HG03378 (cell line): Measurements from ENCODE around the gene ADAT2.

Experiments
- ATAC-seq: cut with Tn5 transposase; IDR thresholded peaks from one replicate; pipeline ENCODE4 v1.9.1; 2021; ENCODE audit warnings: mild to moderate bottlenecking, moderate library complexity; ENCODE audit not compliant: unreplicated experiment

Gene ADAT2

GRCh38 chr6:143441680-143442545 is 8.6 kb downstream of the ADAT2 start:
- ATAC-seq: no peak

- no peak for ATAC-seq
Measured at GRCh38 chr6:143441010-143441409, 9.5 kb downstream of the ADAT2 start.

GRCh38 chr6:143432588-143432987 is 17.9 kb downstream of the ADAT2 start:
- ATAC-seq: no peak

- ATAC-seq: no peak
Measured at GRCh38 chr6:143431226-143431625, 19.3 kb downstream of the ADAT2 start.

GRCh38 chr6:143429970-143430369 is 20.5 kb downstream of the ADAT2 start:
- no peak for ATAC-seq

- peak; percentile 98 for ATAC-seq
Measured at GRCh38 chr6:143427109-143427817, 23.2 kb downstream of the ADAT2 start.

GRCh38 chr6:143426026-143426425 is 24.5 kb downstream of the ADAT2 start:
- no peak for ATAC-seq

DNA sequence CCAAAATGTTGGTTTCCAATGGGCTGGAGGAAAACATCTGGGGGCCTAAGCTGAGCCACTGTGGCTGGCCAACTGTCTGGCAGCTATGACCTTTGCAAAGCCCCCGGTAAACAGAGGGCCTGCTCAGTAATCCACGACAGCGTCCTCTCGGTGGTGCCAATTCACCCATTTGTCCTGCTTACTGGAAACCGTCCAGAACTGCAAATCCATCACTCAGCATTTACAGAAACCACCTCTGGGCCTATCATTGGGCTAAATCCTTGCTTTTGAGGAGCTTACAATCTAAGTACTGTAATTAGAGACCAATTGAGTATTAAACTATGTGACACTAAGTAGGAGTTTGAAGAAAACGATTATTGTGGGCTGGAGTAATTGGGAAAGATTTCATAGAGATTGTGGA is 31.0 kb downstream of the ADAT2 start:
- ATAC-seq: no peak

DNA sequence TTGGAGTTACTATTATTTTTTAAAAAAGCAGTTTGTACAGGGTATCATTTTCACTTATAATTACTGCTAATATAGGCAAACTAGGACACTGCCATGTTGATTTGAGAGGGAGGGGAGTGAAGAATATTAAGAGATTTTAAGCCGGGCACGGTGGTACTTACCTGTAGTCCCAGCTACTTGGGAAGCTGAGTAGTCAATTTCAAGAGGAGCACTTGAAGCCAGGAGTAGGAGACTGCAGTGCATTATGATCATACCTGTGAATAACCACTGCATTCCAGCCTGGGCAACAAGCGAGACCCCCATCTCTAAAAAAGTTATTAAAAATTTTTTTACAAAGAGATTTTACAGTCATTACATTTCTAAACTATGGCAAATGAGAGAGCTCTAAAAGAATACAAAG is 35.7 kb downstream of the ADAT2 start:
- no peak for ATAC-seq

DNA sequence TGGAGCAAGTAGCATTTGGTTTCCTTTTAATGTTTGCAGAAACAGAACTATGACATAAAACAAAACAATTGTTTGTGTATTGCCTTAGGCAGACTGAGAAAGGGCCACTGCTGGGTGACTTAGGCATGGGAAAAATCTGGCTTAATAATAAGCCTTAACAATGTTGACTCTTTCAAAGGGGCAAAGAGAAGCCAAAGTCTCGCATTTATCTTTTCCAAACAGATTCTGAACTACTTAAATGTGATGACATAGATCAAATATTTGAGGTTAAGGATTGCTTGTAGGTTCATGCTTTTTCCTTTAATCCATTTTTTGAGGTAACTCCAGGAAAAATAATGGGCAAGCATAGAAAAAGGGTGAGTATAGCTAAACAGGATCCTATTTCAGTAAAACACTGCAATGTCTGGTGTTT is 39.6 kb downstream of the ADAT2 start:
- no peak for ATAC-seq

DNA sequence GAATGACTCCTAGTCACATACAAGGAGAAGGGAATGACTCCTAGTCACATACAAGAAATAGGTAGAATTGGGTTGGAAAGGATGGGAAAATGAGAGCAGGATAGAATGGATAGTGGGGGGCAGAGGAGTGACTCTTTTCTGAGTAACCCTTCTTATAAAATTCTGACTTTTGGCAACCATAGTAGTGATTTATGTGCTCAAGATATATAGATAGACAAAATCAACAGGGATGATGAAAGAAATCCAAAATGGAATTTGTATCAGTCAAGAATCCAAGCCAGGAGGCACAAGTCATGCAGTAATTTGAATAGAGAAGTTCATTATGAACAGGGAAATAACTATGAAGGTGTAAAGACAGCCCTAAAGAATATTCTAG is 41.7 kb downstream of the ADAT2 start:
- ATAC-seq: no peak

- ATAC-seq: no peak
Measured at GRCh38 chr6:143408151-143408786, 42.2 kb downstream of the ADAT2 start.

DNA sequence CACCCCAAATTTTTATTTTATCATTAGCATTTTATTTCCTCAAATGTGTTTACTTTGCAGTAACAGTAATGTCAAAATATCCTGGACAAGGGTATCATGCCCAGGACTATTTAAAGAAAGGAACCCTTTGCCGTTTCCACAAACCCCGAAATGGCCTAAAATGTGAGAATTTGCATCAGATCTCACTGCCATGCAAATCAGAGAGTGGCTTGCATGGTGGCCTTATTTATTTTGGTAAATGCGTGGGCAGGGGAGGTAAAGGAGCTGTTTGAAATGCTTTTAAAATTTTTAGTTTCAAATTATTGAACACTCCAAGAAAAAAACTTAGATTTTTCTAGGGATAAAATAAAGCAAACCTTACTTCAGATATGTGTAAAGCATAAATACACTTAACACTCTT is 43.8 kb downstream of the ADAT2 start:
- ATAC-seq: peak; percentile 79

DNA sequence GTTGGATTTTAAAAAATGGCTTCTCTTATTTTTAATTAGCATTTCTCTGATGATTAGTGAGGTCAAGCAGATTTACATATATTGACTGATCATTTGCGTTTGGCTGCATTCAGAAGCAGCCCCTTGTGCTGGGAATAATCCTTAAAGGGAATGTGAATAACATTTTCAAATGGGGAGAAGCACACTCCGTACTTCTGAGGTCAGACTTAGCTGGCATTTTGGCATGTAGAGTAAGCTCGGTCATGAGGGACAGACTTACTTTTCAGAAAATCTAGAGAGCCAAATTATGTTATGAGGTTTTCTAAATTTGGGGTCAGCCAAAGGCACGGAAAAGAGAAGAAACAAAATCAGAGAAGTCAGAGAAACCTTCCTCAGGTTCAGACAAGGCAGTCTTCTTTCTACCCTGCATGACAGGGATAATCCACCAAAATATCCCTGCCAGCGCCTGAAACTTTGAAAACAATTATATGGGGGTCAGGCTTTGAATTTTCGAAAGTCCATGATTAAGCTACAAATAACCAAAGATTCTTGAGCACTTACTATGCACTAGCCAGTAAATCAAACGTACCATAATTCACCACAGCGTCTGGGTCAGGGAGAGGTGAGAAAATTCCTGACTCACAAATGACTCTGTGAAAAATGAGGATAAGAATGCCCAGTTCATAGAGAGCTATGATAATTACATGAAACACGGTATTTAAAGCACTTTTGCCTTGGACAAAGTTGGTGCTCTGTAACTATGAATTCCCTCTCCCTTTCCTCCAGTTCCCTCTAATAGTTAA is 44.9 kb downstream of the ADAT2 start:
- no peak for ATAC-seq

DNA sequence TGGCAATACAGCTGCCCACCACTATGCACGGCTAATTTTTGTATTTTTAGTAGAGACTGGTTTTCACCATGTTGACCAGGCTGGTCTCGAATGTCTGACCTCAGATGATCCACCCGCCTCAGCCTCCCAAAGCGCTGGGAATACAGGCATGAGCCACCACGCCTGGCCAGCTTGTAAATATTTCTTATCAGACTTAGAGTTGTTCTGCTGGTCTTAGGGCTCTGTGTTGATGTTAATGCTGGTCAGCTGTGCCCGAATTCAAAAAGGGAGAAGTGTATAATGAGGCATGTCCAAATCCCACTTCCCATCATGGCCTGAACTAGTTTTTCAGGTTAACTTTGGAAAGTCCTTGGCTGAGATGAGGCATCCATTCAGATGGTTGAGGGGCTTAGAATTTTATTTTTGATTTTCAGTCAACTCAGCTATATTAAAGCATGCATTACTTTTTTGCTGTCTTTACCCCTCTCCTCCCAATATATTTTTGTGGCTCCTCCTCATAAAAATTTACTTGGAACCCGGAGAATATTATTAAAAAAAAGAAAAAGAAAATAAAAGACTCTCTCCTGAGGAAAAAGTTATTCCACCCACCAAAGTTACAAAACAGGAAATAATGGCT is 47.7 kb downstream of the ADAT2 start:
- no peak for ATAC-seq

- ATAC-seq: no peak
Measured at GRCh38 chr6:143401636-143402370, 48.7 kb downstream of the ADAT2 start.

GRCh38 chr6:143401068-143401446 is 49.4 kb downstream of the ADAT2 start:
- no peak for ATAC-seq

DNA sequence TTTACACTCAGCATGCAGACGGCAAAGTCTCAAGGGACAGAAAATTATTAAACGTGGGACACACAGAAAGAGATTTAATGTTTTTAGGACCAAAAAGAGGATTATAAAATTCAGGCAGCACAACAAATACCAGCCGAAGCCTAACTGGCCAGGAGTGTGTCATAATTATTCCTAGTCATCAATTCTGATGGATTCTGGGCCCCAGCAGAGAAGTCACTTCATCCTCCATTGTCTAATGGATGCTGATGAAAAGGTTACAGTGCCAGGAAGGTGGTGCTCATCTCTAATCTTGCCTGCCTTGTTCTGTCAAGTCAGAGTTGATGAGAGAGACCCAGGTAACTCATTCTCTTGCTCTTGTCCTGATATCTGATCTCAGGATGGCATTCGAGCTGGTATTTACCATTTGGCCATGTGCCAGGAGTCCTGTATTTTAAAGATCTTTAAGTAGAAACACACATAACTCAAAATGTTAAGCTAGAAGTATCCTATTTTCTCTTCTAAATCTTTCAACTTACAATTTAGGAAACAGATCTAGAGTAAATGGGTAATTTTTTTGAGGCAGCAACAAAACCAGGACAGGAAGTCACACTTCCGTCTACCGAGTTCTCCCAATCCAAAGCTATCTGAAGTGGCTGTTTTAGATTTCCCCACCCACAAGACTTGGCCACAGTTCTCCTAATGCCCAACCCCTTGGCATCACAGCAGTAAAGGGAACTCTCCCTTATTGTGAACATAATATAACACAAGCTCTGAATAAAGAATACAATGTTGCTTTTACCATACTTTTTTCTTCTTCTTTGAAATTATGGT is 50.0 kb downstream of the ADAT2 start:
- peak; percentile 68 for ATAC-seq

- no peak for ATAC-seq
Measured at GRCh38 chr6:143399775-143400174, 50.7 kb downstream of the ADAT2 start.
